GM21723 (cell line): ENCODE measurements around the gene TEAD1.
"Not testable (repeated sequence)": the region's sequence is repeated elsewhere in the genome, so short reads cannot be mapped to it uniquely, and the experiment has no call there.

Experiments
- ATAC-seq: cut with Tn5 transposase; IDR thresholded peaks from one replicate; pipeline ENCODE4 v1.9.1; 2021; ENCODE audit warnings: mild to moderate bottlenecking, moderate library complexity; ENCODE audit not compliant: unreplicated experiment

The TEAD1 gene

DNA sequence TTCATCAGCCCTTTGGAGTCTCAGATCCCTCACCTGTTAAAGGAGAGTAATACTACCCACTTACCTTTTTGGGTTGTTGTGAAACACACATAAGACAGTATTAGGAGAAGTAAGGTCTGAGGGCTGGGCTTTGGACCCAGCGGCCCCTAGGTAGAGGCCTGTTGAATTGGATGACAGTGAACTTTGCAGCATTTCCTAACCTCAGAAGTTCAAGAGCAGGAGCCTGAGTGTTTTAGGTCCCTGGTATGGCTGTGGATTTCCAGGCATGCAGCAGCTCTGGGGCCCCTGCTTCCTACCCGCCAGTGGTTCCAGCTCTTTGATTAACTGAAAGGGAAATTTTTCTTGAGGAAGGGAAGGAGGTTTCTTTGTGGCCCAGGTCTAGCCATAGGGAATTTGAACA lies 58.9 kb downstream of the TEAD1 start:
- ATAC-seq, result no peak

DNA sequence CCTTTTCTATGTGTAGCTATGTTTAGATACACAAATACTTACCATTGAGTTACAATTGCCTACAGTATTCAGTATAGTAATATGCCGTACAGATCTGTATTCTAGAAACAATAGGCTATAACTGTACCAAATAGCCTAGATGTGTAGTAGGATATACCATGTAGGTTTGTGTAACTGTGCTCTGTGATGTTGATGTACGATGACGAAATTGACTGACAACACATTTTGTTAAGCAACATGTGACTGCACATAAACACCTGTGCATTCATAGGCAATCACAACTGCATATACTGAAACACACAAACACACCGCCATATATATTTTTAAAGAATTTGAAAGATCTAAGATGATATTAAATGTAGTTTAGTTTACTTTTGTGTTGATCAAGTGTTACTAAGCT lies 60.4 kb downstream of the TEAD1 start:
- no peak for ATAC-seq

DNA sequence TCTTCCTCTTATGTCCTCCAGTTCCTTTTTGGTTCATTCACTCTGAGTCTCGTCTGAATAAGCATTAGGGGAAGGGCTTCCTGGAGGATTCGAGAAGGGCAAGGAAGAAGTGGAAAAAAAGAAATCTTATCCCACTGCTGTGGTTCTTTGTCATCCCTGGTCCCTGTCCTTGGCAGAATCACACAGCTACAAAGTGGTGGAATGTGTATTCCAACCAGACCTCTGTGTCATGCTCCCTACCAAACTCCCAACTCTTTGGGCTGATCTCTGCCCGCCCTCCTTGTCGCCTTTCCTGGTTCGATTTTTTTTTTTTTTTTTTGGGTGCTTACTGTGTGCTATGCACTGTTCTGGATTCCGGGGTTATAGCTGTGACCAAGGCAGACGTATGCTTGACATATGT lies 61.0 kb downstream of the TEAD1 start:
- no peak for ATAC-seq

DNA sequence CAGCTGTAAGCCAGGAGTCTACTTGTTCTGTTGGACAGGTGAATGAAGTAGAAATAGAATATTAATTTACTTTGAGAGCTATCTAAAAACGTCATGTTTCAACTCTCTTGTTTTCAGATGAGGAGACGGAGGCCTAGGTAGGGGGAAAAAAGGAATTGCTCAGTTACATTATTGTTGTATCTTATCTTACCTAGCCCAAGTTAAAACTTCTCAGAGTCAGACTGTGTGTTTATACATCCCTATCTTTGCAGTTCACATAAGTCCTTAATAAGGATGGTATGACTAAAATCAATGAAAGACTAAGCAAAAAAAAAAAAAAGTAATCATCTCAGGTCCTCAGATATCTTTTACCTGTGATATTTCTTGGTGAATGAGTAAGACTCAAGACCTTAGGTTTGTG lies 62.8 kb downstream of the TEAD1 start:
- no peak for ATAC-seq

DNA sequence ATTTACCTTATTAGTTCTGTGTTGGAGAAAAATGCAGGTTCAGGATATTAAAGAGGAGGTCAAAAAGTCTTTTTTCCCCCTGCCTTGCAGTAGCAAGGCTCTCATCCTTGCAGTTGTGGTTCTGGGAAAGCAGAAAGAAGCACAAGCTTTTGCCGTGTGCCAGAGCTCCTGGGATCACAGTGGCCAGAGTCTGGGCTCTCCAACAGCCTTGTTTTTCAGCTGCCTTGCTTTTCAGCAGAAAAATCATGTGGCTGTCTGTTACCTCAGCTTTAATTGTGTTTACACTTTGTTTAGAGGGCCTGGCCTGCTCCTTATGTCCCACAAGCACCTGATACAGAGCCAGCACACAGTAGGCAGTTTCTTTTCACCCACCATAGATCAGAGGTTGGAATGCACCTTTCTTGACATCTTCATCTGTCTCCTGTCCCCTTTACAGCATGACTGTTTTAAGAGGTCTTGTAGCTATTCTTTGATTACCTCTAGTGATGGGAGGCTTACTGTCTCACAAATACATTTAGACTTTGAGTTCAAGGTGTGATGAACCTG lies 67.5 kb downstream of the TEAD1 start:
- no peak for ATAC-seq

DNA sequence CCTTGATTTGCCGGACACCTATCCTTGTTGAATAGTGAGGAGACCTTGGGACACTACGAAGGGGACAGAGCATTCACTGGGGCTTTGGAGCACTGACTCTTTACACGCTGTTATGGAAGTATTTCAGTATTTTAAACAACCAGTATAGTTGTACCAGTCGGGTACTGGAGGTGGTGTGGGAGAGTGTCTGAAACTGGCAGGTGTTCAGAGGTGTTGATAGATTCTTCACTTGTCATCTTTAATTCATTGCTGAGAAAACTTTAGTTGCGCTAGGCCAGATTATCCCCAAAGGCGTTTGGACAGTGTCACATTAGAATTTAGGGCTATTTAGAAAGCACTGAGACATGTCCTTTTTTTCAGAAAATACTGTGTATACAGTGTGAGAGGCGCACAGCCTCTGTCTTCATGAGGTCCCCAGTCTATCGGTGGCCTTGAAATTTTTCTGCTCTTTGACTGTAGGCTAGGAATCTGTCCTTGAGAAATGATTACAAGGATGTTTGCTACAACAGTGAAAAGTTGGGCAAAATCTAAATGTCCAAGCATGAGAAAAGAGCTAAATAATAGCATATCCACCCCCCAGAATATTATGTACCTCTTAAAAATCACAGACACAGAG lies 69.7 kb downstream of the TEAD1 start:
- ATAC-seq, result no peak

DNA sequence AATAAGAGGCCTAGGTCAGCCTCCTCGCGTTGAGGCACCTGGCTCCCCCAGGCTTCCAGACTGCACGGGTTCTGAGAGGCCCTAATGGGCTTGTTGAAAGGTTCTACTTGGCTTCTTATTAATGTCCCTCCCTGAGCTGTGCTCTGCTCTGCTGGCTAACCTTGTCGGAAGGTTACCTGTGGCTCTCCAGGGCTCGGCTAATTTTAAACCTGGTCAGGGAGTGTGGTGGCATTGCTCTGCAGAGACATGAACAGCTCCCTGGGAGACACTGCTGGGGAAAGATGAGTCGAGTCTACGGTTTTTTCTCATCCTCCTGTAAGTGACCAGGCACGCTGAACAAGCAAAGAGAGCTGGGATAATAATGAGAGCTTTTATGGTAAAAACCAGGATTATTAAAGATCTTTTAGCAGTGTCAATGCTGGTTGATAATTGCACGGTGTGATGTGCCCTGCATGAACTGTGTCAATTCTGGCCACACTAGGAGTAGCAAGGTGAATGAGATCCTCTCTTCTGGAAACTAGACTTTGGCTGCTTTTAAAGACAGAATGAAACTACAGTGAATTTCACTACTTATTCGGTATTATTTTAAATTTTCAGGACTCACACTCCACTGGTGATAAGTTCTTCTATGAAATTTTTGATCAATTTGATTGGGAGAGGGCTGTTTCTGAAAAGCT lies 70.7 kb downstream of the TEAD1 start:
- no peak for ATAC-seq

DNA sequence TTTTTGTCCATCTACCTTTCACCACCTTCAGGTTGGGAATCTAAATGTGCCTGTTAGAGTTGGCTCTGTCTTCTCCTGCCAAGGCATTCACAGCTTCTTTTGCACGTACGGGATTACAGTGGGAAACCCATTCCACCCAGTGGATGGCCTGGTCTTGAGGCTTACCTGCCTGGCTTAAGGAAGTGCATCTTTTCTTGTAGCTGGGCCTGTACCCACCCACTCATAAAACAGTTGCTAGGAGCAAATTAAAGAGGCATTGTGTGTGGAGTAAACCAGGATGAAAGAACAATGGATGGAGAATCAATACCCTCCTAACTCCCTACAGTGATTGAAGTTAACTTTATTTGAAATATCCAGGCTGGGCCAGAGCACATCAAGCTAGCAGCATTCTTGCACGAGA lies 71.6 kb downstream of the TEAD1 start:
- no peak for ATAC-seq

DNA sequence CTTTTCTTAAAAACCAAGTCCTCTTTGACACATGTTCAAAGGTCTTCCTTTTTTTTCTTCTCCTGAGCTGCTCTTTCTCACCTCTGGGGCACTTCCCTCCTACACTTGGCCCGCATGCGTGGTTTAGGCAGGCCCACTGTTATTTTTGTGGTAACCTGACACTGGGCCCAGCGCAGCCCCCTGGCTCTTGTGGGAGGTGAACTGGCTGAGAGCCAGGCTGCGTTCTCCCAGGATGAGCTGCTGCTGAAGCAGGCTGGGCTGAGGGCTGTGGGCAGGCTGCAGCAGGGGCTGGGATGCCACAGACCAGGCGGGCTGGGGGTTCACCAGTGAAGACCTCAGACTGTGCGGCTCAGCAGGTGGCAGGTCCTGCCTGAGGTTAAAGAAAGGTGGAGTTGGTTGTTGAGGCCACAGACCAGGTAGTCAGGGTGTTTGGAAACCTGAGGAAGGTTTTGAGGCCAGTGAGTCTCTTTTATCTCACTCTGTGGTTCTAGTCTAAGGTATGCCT lies 72.4 kb downstream of the TEAD1 start:
- no peak for ATAC-seq

DNA sequence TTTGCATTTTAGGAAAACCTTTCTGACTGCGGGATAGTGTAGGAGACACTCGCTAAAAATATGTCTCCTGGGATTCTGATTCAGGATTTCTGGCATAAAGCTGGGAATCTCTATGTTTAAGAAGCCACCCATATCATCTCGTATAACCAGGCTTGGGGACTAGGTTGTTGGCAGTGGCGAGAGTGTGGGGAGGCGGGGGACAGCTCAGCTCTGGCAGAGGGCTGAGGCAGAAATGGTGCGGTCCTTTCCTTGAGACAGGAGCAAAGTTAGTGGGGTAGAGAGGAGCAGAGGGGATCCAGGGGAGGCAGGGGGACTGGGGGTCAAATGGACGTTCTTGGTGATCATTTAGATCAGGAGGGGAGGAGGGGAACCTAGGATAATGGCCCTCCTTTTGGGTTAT lies 74.3 kb downstream of the TEAD1 start:
- ATAC-seq, result no peak

DNA sequence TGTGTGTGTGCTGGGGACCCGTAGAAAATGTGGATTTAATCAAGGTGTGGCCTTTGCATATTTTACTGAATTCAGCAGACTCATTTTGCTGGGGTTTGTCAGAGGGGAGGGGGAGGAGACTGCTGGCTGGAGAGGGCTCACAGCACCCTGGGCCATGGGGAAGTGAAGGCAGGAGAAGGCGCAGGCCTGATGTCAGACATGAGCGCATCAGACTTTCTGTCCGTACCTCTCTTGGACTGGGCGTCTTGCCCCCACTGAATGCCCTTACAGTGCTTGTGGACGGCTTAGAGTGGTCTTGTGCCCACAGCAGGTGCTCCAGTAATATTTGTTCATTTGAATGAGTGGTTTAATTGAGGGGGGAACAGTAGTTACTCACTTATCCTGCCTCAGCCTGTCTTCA lies 75.2 kb downstream of the TEAD1 start:
- no peak for ATAC-seq

DNA sequence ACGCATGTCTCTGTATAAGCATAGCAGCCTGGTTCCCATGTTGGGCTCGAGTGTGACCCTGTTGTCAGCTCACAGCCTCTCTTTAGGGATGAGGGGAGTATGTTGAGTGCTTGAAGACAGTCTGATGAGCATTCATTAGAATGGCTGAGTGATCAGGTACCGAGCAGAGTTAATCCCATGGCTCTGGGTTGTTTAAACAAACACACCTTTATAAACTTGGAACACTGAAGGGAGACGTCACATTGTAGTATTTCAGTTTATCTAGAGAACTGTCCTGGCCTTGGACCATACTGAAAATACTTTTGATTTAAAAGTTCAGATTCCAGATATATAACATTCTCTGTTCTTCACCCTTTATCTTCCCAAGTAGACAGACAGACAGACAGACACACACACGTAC lies 76.0 kb downstream of the TEAD1 start:
- ATAC-seq, result no peak

DNA sequence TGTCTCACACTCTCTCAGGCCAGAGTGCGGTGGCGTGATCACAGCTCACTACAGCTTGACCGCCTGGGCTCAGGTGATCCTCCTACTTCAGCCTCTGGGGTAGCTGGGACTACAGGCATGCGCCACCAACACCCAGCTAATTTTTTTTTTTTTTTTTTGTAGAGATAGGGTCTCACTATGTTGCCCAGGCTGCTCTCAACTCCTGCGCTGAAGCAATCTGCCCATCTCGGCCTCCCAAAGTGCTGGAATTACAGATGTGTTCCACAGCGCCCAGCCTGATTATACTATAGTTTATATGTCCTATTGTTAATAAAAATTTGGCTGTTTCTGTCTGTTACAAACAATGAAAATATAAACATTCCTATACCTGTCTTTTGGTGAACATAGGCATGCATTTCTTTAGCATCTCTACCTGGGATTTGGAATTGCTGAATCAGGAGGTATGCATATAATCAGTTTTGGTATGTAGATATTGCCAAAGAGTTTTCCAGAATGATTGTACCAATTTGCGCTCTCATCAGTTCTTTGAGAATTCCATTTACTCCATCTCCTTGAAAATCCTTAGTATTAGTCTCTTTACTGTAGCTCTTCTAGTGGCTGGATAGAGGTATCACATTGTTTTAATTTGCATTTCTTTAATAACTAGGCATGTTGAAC lies 78.8 kb downstream of the TEAD1 start:
- ATAC-seq, result no peak

DNA sequence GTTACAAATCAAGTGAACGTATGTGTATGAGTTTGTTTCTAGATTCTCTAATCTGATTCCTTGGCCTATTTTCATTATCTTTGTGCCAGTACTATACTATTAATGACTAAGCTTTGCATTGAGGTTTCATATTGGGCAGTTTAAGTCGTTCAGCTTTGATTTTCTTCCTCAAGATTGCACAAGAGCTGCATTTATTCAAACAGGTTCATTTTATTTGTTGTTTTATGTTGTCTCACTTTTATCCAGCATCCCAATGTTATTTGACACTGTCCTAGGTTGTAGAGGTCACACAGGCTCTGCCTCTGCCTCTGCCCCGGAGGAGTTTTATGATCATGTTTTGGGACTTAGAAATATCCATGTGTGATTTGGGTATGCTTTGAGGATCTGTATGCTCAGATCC lies 79.8 kb downstream of the TEAD1 start:
- ATAC-seq, result no peak

DNA sequence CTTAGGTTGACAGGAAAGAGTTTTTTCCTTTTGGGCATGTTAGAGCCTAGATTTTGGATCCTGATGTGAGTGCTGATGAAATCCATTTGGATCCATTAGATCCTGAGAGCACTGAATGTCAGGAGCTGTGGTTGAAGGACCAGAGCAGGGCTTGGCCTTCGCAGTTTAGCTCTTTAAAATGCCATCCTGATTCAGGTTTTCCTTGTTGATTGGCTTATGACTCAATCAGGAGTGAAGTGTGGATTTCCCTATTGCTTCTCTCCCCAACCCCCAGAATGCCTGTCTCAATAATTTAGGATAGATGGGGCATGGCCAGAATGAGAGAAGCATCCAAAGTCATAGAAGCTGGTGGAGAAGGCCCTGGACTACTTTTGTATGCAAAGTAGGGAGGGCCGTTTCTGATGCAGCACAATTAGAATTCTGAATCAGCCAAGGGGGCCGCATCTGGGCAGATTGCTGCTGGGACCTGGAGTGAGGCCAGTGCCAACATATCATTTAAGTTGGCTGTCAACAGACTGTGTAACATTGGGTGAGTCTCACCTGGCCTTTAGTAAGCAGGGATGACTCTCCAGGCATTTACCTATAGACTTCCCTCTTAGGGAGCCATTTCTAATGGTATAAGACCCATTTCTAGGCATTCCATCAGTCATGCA lies 80.5 kb downstream of the TEAD1 start:
- ATAC-seq, result no peak

DNA sequence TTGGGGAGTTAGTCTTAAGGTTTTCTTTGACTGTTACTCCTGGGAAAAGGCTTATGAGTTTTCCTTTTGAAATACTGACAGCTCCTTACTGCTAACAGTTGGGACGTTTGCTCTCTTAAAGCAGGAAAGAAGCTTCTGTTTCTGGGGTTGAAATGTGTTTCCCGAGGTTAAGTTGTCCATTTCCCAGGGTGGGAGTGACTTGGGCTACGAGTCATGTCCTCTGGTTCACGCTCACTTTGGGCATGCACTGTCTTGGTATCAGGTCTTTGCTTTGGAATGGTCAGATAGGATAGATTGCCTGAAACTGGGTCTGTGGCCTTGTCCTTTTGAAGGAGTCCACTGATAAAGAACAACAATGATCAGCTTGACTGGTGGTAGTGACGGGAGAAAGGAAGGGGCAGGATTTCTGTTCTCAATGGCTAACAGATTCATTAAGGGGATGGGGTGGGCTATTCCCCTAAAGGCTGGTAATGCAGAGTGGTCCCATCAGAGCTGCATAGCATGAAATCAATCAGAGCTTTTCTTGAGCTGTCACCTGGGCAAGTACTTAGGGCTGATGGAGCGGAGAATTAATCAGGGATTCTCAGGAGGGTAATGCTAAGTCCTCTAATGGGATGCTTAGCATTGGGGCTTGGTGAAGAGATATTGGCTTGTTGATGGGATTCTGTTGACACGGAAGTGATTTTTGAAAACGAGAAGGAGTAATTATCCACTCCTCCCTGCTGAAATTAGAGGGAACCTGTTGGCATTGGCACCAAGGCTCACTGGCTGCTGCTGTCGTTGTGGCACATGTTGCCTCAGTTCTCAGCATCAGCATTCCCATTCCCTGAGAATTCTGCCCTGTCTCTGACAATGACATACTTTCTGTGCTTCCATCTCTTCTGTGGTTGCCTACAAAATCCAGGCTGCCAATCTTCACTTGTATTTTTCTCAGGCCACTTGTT lies 81.6 kb downstream of the TEAD1 start:
- no peak for ATAC-seq

DNA sequence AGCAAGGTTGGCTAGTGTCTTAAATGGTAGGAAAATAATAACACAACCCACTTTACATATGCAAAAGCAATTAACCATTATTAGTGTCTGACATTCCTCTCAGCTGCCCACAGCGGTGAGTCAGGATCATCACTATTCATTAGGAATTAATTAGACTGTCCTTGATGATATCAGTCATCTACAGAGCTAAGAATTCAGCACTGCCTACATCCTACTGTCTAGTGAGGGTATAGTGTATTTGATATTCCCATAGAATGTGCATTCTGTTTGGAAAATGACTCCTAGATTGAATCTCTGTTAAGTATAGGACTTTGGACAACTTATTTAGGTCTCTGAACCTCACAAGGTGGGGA lies 82.2 kb downstream of the TEAD1 start:
- no peak for ATAC-seq

DNA sequence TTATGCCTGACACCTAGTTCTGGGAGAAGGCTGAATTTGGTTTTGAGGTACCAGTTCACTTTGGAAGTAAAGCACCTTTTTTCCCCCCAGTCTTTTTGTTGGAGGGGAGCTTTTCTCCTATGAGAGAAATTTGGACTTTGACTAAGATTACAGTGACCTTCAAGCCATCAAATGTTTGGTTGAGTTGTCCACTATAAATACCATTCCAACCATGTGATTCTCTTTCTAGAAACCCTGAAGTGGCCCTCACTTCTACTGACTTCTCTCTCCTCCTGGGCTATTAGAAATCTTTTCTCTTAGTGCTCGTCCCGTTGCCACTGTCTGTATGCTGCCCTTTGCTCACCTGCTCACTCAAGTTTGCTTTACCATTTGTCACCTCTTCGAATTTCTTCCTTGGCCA lies 82.6 kb downstream of the TEAD1 start:
- ATAC-seq, result no peak

DNA sequence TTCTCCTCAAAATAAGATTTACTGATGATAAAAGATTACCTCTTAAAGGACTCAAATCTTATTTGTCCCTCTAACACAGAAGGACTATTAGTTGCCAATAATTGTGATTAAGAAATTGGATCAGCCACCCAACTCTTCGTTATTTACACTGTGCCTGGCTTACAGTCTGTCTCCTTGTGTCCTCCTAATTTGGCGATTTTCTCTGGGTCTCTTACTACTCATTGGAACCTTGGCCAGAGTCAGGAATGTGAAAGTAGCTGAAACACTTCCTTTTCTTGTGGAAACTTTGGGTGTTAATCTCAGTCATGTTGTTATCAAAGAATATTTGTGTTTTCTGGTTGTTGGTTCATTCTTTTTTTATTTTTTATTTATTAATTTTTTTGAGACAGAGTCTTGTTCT lies 83.2 kb downstream of the TEAD1 start:
- no peak for ATAC-seq

DNA sequence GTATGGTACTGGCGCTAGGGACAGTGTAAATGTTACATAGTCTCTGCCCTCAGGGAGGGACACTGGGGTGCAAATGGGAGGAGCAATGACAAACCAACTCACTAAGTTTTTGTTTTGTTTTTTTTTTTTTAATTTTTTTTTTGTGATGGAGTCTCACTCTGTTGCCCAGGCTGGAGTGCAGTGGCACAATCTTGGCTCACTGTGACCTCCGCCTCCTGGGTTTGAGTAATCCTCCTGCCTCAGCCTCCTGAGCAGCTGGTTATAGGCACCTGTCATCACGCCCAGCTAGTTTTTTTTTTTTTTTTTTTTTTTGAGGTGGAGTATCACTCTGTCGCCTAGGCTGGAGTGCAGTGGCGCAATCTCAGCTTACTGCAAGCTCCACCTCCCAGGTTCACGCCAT lies 83.9 kb downstream of the TEAD1 start:
- not testable (repeated sequence) for ATAC-seq

DNA sequence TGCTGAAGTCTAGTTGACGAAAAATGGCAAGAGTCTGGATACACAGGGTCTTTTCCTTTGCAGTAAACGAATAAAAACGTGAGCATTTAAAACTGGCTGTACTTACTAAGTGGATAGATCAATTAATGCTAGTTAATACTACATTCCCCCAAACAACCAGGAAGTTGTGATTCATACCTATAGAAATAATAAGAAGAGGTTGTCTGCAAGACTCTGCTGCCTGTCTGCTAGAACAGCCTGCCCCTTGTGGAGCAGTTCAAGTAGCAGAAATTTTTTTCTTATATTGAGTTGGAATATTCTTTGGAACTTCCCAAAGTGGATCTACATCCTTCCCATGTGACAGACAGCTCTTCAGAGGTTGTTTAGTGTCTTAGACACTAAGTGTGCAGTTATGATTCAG lies 86.8 kb downstream of the TEAD1 start:
- no peak for ATAC-seq
